ENCODE results near the gene SFXN5. TPM values are rescaled to one million over a fixed set of nuclear protein-coding genes. Genes with fewer than 3 reads are reported as not detected.

The SFXN5 gene
- total and polyA plus RNA-seq, 2 of the 8 experiments (the other 6 are each of a cell fraction or from before 2014, with no cell fraction given), result 29.3 to 33.1 TPM

DNA sequence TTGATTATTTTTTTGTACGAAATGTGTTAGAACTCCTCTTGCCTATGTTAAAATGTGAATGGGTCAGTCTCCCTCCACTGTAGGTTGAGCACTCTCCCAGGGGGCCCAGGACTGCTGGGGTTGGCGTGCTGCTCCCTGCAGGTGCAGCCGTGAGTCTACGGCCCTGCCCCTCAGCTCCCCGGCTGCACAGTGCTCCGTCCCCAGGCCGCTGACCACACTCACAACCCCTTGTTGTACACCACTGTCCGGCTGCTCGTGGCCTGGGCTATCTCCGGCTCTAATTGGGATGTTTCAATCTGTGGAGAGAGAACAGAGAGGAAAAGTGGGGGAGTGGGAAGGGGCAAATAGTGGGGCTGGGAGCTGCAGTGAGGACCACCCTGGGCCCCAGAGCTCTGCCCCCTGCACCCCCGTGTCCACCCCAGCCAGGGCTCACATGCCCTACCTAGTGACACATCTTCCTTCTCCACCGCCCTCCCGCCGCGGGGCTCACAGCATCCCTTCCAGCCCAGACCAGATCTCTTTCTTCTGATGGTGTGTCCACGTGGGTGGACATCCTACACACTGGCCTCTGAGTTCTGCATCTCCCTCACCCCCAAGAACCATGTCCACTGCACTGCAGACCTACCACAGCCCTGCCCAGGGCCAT, 126.6 kb downstream of the SFXN5 start:
- no peaks in the 10 kb centered on the region for H3K36me3 ChIP-seq (ENCODE audit: control insufficient read depth in 2 of 4, insufficient read depth in 4 of 4, low read length in 3 of 4)
- H2BK15ac ChIP-seq (ENCODE audit: low read length), result no peak overlapping the region
- CTCF ChIA-PET (ENCODE audit: partially characterized antibody), result interaction anchor here (0.9 to 25.6 kb wide), 10 partner anchors 8 to 57 kb away, joined by 3 to 490 read pairs (median 5); no protein-coding TSS in a partner anchor
- H3K4ac ChIP-seq (replicated peaks; ENCODE audit: insufficient read length, low read depth, low read length), result no peak overlapping the region
- peak overlapping the region; percentile 44; the same call in 1 of the 2 replicates for H2BK5ac ChIP-seq (ENCODE audit: low read depth, low read length)
- no peak overlapping the region for H4K91ac ChIP-seq (replicated peaks; ENCODE audit: insufficient read length, low read length)
- WGBS, 2 experiments (ENCODE audit: extremely low coverage in 1 of 2, insufficient coverage in 1 of 2, insufficient read length in 1 of 2, insufficient replicate concordance in 2 of 2, low coverage in 1 of 2, low lambda C conversion rate in 2 of 2, missing lambda C conversion rate in 1 of 2), result 92% methylated on average over 16 of the region's 16 CpGs; no CpG with 5 or more reads in 1 of the 2 experiments
- H4K20me1 ChIP-seq (replicated peaks in 1 of 2; ENCODE audit: control insufficient read depth in 1 of 2, insufficient read depth in 2 of 2, low read length in 2 of 2), result no peaks in the 10 kb centered on the region
- H3K79me1 ChIP-seq (ENCODE audit: low read depth, low read length), result no peaks in the 10 kb centered on the region
- no peak overlapping the region for H3K56ac ChIP-seq (replicated peaks; ENCODE audit: insufficient read length, low read depth, low read length)
- POLR2A ChIA-PET (ENCODE audit: partially characterized antibody), result no interaction called here
- FAIRE-seq (no peak), DNase-seq (ENCODE audit: low read depth in 1 of 2, low spot score in 2 of 2) (no peak)
- H3K14ac ChIP-seq (ENCODE audit: insufficient read length), result no peak overlapping the region
- H3K9me3 ChIP-seq (ENCODE audit: insufficient read depth in 2 of 2, low read depth in 1 of 2, low read length in 1 of 2), result no peaks in the 10 kb centered on the region
- peaks cover 0 to 13% (median 2%) of the 10 kb centered on the region in 4 experiments; a peak in 2 of 7 replicates for H3K4me1 ChIP-seq (replicated peaks in 1 of 4; ENCODE audit: control insufficient read depth in 3 of 4, insufficient read depth in 4 of 4, low read length in 3 of 4)
- no peak overlapping the region for H2BK120ac ChIP-seq (replicated peaks; ENCODE audit: low read depth, low read length)
- H4K8ac ChIP-seq (ENCODE audit: extremely low read depth, insufficient read depth, low read length), result no peak overlapping the region
- no peak overlapping the region for H3K4me3 ChIP-seq (ENCODE audit: extremely low read depth in 1 of 4, insufficient read depth in 2 of 4, low read depth in 3 of 4, low read length in 4 of 4)
- no peak overlapping the region for H3K9ac ChIP-seq (replicated peaks in 1 of 4; ENCODE audit: extremely low read depth in 1 of 4, low read depth in 3 of 4, low read length in 3 of 4)
- no peak overlapping the region for H2BK20ac ChIP-seq (ENCODE audit: low read length)
- no peak overlapping the region for H3K4me2 ChIP-seq (ENCODE audit: insufficient read depth in 1 of 2, low read depth in 2 of 2, low read length in 2 of 2)
- H4K5ac ChIP-seq (ENCODE audit: insufficient read length, low read depth, low read length), result no peak overlapping the region
- H3K27ac ChIP-seq (ENCODE audit: low read depth, low read length), result no peak overlapping the region
- H2AFZ ChIP-seq (ENCODE audit: low read length), result no peak overlapping the region
- H3K23me2 ChIP-seq (ENCODE audit: low read depth, low read length), result no peaks in the 10 kb centered on the region
- H3K18ac ChIP-seq (ENCODE audit: extremely low read depth, low read length), result no peak overlapping the region
- no peak overlapping the region for H3K23ac ChIP-seq (ENCODE audit: insufficient read length)
- H2BK12ac ChIP-seq (ENCODE audit: low read depth, low read length), result peak overlapping the region; percentile 60; the same call in 1 of the 2 replicates
- peaks cover 0 to 5% (median under 1%) of the 10 kb centered on the region in 4 experiments; a peak in 1 of 7 replicates for H3K27me3 ChIP-seq (replicated peaks in 1 of 4; ENCODE audit: control insufficient read depth in 3 of 4, extremely low read depth in 1 of 4, insufficient read depth in 3 of 4, low read length in 3 of 4)
- H3K79me2 ChIP-seq (ENCODE audit: control insufficient read depth in 1 of 2, insufficient read depth in 2 of 2, low read length in 2 of 2), result no peaks in the 10 kb centered on the region
- H2AK5ac ChIP-seq (ENCODE audit: low read depth, low read length), result 0 out of 2 replicates have a peak overlapping the region, but pooled peaks have one; percentile 34
- TF ChIP-seq ATF2 (IDR thresholded peaks at IDR 0.05; ENCODE audit: low read length) (no peak), EZH2 (IDR thresholded peaks at IDR 0.05; ENCODE audit: low read depth, low read length, severe bottlenecking) (no peak), CBX8 (IDR thresholded peaks at IDR 0.05; ENCODE audit: borderline replicate concordance, low read depth, low read length) (no peak), MAX (IDR thresholded peaks at IDR 0.05) (no peak), SP2 (IDR thresholded peaks at IDR 0.05; ENCODE audit: low read length) (no peak), SUZ12 (IDR thresholded peaks at IDR 0.05; ENCODE audit: low read length) (no peak), CEBPB (IDR thresholded peaks at IDR 0.05; ENCODE audit: low read depth, low read length) (no peak), BACH1 (IDR thresholded peaks at IDR 0.05; ENCODE audit: low read length) (no peak), POLR2A (IDR thresholded peaks at IDR 0.05; ENCODE audit: control extremely low read depth in 1 of 2, low read depth in 2 of 2, low read length in 2 of 2) (no peak)
- TF ChIP-seq, protein P1, sequence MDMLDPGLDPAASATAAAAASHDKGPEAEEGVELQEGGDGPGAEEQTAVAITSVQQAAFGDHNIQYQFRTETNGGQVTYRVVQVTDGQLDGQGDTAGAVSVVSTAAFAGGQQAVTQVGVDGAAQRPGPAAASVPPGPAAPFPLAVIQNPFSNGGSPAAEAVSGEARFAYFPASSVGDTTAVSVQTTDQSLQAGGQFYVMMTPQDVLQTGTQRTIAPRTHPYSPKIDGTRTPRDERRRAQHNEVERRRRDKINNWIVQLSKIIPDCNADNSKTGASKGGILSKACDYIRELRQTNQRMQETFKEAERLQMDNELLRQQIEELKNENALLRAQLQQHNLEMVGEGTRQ (IDR thresholded peaks at IDR 0.05; ENCODE audit: low read length), result no peak
